Stimulated activated CD8-positive, alpha-beta memory T cell treated with anti-CD3 and anti-CD28 coated beads, Interleukin-4, amount 100 ng/mL, for 24 hours (primary cell): ENCODE measurements around the gene FGFR2.

ENCODE experiments used
- DNase-seq: peaks from one replicate; pipeline ENCODE4 v3.0.0-alpha.2; 2020; ENCODE audit warnings: low read depth

Gene FGFR2

GRCh38 chr10:121452581-121452980 is 145.7 kb downstream of the FGFR2 start:
- no peak for DNase-seq

GRCh38 chr10:121450247-121450646 is 148.0 kb downstream of the FGFR2 start:
- no peak for DNase-seq

GRCh38 chr10:121449482-121449924 is 148.7 kb downstream of the FGFR2 start:
- no peak for DNase-seq

DNA sequence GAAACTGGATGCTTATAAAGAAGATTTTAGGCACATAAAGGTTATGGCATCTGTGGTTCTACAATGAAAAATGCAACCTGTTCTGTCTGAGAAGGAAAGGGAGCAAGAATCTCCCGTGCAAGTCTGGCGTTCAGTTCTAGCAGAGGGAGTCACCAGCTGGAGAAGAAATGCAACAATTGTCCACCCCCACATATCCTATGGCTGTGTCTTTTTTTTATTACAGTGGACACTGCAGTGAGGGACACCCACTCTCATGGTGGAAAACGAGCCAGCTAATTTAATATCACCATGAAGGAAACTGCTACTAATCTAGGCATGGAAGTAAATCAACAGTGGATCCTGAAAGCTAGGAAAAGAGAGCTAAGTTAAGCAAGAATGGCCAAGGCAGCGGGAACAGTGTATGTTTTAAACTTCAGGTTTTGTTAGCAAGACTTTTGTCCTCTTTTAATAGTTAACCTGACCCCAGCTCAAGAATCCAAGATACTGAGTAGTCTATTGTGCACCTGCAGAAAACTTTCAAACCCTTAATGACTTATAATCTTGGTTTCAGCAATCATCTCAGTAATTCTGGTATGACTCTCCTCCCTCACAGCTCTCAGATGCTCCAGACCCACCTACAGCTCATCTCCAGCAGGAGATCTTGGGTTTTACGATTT is 149.3 kb downstream of the FGFR2 start:
- no peak for DNase-seq

DNA sequence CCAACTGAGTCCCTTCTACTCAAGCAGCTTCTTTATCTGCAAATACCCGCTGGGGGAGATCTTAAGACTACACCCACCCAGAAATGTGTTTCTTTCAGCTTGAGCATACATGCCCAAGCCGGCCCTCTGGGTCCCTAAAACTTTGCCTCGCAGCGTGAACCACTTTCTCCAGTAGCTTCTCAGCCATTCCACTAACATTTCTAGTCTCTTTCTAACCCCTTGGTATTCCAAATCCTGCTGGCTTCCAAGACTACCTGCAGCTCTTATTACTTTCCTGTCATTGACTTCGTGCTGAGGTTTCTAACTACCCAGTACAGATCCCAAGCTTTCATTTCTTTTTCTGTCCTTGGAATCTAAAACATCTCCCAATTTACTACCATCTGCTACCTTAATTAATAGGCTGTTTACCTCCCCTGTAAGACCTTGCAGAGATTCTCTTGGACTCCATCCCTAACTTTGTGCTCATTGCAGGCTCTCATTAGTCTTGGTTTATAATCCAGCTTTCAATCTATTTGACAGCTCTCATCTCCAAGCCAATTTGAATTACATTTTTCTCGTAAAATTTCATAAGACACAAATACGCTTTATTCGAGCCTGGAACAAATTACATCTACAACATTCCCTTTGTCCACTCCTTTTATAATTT is 153.6 kb downstream of the FGFR2 start:
- no peak for DNase-seq

DNA sequence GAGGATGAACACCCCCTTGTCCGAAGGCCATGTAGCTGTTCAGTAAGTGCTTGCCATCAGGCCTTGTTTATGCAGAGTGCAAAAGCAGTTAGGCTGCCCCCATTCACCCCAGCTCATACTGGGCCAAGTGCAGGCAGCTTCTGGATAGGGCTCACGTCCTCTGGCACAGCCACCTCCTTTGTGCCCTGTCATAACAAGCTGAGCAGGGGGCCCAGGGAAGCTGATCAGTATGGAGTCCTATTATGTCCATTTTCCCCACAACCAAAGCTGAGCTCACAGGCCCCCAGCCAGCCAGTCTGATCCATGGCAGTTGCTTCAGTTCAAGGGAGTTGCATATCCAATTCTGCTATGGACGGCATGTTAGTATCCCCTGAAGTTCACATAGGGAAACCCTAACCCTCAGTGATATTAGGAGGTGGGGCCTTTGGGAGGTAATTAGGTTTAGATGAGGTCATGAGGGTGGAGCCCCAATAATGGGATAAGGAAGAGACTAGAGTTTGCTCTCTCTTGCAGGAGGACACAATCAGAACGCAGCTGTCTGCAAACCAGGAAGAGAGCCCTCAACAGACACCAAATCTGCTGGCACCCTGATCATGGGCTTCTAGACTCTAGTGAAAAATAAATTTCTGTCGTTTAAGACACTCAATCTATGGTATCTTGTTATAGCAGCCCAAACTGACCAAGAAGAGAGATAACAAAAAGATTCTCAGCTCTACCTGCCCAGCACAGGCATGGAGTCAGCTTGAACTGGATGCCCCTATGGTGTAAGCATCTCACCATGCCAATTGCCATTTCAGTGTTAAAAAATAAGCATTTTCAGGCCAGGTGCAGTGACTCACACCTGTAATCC is 155.9 kb downstream of the FGFR2 start:
- DNase-seq, result no peak

GRCh38 chr10:121440461-121440860 is 157.8 kb downstream of the FGFR2 start:
- DNase-seq, result no peak

DNA sequence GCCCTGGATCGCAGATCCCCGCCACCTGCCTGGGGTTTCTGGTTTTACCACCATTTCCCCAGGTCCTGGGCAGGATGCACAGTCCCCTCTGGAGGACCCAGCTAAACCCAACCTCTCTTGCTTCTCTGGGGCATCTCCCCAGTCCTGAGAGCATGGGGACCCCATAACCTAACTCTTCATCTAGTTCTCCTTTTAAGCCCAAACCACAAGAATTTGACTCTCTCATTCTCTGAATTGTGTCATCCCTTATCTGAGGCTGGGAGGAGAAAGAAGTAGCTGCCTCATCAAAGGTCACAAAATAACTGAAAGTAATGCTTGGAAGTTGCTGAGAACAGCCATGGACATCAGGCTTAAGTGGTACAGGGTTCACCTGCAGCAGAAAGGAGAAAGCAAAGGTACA is 159.9 kb downstream of the FGFR2 start:
- no peak for DNase-seq

GRCh38 chr10:121437596-121437995 is 160.6 kb downstream of the FGFR2 start:
- no peak for DNase-seq

- DNase-seq, result no peak
Observed at GRCh38 chr10:121436630-121437341, 161.5 kb downstream of the FGFR2 start.

GRCh38 chr10:121436281-121436629 is 162.0 kb downstream of the FGFR2 start:
- DNase-seq, result no peak

GRCh38 chr10:121435099-121435875 is 163.0 kb downstream of the FGFR2 start:
- no peak for DNase-seq

GRCh38 chr10:121433965-121434364 is 164.3 kb downstream of the FGFR2 start:
- no peak for DNase-seq

DNA sequence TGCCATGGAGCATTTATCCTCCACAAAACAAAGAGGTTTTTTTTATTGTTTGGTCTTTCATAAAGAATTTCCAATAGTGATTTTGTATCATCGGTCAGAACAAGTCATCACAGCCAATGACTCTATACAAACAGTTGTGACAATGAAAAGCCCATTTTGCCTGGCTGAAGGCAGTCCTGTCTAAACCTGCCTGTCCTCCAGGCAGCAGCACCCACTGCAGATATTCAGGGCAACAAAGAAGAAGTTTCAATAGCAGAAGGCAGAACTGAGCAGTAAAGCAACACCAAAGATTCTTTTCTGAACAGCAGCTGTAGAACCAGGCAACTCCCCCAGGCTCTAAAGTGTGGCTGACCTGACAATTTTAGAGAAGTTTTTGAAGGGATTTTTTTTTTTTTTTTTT is 169.4 kb downstream of the FGFR2 start:
- no peak for DNase-seq
